ENCODE measurements around the gene PXK. TPM values are rescaled to one million over a fixed set of nuclear protein-coding genes. Genes with fewer than 3 reads are reported as not detected.

Gene PXK
- total and polyA plus RNA-seq, 10 of the 15 experiments (the other 5 are each of a cell fraction or from before 2014, with no cell fraction given) = 8.4 to 38.0 (median 27.6) TPM

- H3K4me1 ChIP-seq (ENCODE audit: control insufficient read depth, insufficient read depth, low read length) = peaks cover 17% of the 10 kb centered on the region
- H3K27me3 ChIP-seq (replicated peaks in 1 of 2; ENCODE audit: control insufficient read depth in 2 of 2, insufficient read depth in 2 of 2, low read length in 1 of 2) = no peaks in the 10 kb centered on the region
- no peaks in the 10 kb centered on the region for H3K9me3 ChIP-seq (replicated peaks; ENCODE audit: control insufficient read depth, insufficient read depth, low read length)
- DNase-seq (ENCODE audit: low read depth, low spot score) (no peak), FAIRE-seq (no peak), ATAC-seq (peak; percentile 59)
- 74% methylated on average over 7 of the region's 7 CpGs for WGBS (ENCODE audit: insufficient coverage, insufficient replicate concordance, low lambda C conversion rate, missing lambda C conversion rate)
- ChIA-PET SMC1A (ENCODE audit: uncharacterized antibody, unreplicated experiment) (interaction anchor here (0.7 to 3.8 kb wide), 17 partner anchors 10 to 195 kb away, joined by 3 to 26 read pairs (median 4); partner anchors contain the start of genes HTD2, PXK and RPP14), CTCF (interaction anchor here (0.6 to 13.0 kb wide), 20 partner anchors 10 to 306 kb away, joined by 3 to 112 read pairs (median 4); partner anchors contain the start of genes HTD2 and RPP14), POLR2A (interaction anchor here (0.5 to 1.9 kb wide), 8 partner anchors 9 to 256 kb away, joined by 3 to 6 read pairs (median 5); partner anchors contain the start of genes HTD2 and RPP14), RAD21 (ENCODE audit: unreplicated experiment) (interaction anchor here (0.6 to 1.9 kb wide), 12 partner anchors 10 to 206 kb away, joined by 3 to 13 read pairs (median 4); partner anchors contain the start of genes HTD2, KCTD6 and RPP14)
- intact Hi-C loops (cut with micrococcal nuclease; ENCODE audit: unreplicated experiment) = no loop called here
- peak overlapping the region; percentile 35; the same call in 1 of the 2 replicates for H3K4me2 ChIP-seq (ENCODE audit: control insufficient read depth, insufficient read depth)
- H3K27ac ChIP-seq (ENCODE audit: control insufficient read depth, insufficient read depth) = no peak overlapping the region; the same call in 1 of the 2 replicates
- no TSS peak for BruUV-seq (replicated peaks)
- no peak overlapping the region; the same call in 1 of the 2 replicates for H2AFZ ChIP-seq (ENCODE audit: control insufficient read depth, low read depth, low read length)
- no peak overlapping the region for H3K9ac ChIP-seq (ENCODE audit: control insufficient read depth, insufficient read depth, low read length)
- H3K4me3 ChIP-seq = no peak overlapping the region
- H4K20me1 ChIP-seq (ENCODE audit: control insufficient read depth, insufficient read depth) = no peaks in the 10 kb centered on the region
- no peaks in the 10 kb centered on the region for H3K79me2 ChIP-seq (ENCODE audit: control insufficient read depth, insufficient read depth, low read length)
- H3K36me3 ChIP-seq (ENCODE audit: control insufficient read depth in 2 of 2, insufficient read depth in 2 of 2, low read length in 1 of 2) = no peaks in the 10 kb centered on the region; a peak in 1 of 4 replicates
- TF ChIP-seq NR2F1 (conservative IDR thresholded peaks at IDR 0.05) (no peak), MYC (IDR thresholded peaks at IDR 0.05; ENCODE audit: insufficient read depth, insufficient read length, insufficient replicate concordance, low read length, severe bottlenecking) (no peak), SRF (IDR thresholded peaks at IDR 0.05; ENCODE audit: low read depth in 2 of 2, low read length in 2 of 2) (no peak), SREBF1 (IDR thresholded peaks at IDR 0.05; ENCODE audit: low read length) (no peak), NFXL1 (IDR thresholded peaks at IDR 0.05; ENCODE audit: borderline replicate concordance) (no peak), CREB1 (IDR thresholded peaks at IDR 0.05; ENCODE audit: low read depth) (peak; percentile 46; the same call in 1 of the 2 replicates), EZH2 (IDR thresholded peaks at IDR 0.05; ENCODE audit: borderline replicate concordance, control insufficient read depth, low read depth, low read length) (no peak), NR2C2 (IDR thresholded peaks at IDR 0.05; ENCODE audit: borderline replicate concordance, control insufficient read depth, insufficient read length, low read depth) (no peak), RFX5 (IDR thresholded peaks at IDR 0.05; ENCODE audit: low read depth, low read length) (no peak), BACH1 (IDR thresholded peaks at IDR 0.05; ENCODE audit: borderline replicate concordance) (no peak), RUNX3 (IDR thresholded peaks at IDR 0.05; ENCODE audit: low read length) (peak; percentile 24; the same call in 1 of the 2 replicates), CEBPZ (IDR thresholded peaks at IDR 0.05; ENCODE audit: low read depth, low read length) (no peak), RELA (IDR thresholded peaks at IDR 0.05; ENCODE audit: borderline replicate concordance, partially characterized antibody) (no peak), SIN3A (IDR thresholded peaks at IDR 0.05; ENCODE audit: low read depth, low read length) (no peak)
- in situ Hi-C loops (cut with MboI) = loop anchor here (5.0 to 10.0 kb wide), 3 partner anchors 88 to 210 kb away; partner anchors contain the start of gene ACOX2
Measured at GRCh38 chr3:58324391-58325390, 8.0 kb upstream of the PXK start.
